ENCODE results near the gene SLC5A3.

GRCh38 chr21:34092262-34092921 is 19.0 kb downstream of the SLC5A3 start:
- TF ChIP-seq POLR2A (IDR thresholded peaks at IDR 0.05) (no peak), CTCF (IDR thresholded peaks at IDR 0.05) (no peak)
